GM18520 (cell line): ENCODE measurements around the gene KLF13.

Experiments used
- ATAC-seq: cut with Tn5 transposase; IDR thresholded peaks from one replicate; pipeline ENCODE4 v1.9.1; 2021; ENCODE audit not compliant: unreplicated experiment

Gene KLF13

GRCh38 chr15:31314380-31314779 lies 12.3 kb upstream of the KLF13 start:
- ATAC-seq = no peak

- no peak for ATAC-seq
Measured at GRCh38 chr15:31316135-31316795, 10.4 kb upstream of the KLF13 start.

- no peak for ATAC-seq
Measured at GRCh38 chr15:31317017-31317416, 9.6 kb upstream of the KLF13 start.

GRCh38 chr15:31317421-31318327 lies 9.0 kb upstream of the KLF13 start:
- ATAC-seq = no peak

- ATAC-seq = no peak
Measured at GRCh38 chr15:31318429-31318828, 8.2 kb upstream of the KLF13 start.

GRCh38 chr15:31320022-31320421 lies 6.6 kb upstream of the KLF13 start:
- ATAC-seq = no peak

- ATAC-seq = no peak
Measured at GRCh38 chr15:31321418-31321817, 5.2 kb upstream of the KLF13 start.

- ATAC-seq = no peak
Measured at GRCh38 chr15:31322504-31322903, 4.1 kb upstream of the KLF13 start.

- ATAC-seq = no peak
Measured at GRCh38 chr15:31323627-31324026, 3.0 kb upstream of the KLF13 start.

GRCh38 chr15:31324186-31324585 lies 2.4 kb upstream of the KLF13 start:
- no peak for ATAC-seq

GRCh38 chr15:31324806-31325594 lies 1.6 kb upstream of the KLF13 start:
- no peak for ATAC-seq

- ATAC-seq = peak; percentile 0
Measured at GRCh38 chr15:31325595-31326155, 960 bp upstream of the KLF13 start.

- no peak for ATAC-seq
Measured at GRCh38 chr15:31326875-31327668, 437 bp downstream of the KLF13 start.

- no peak for ATAC-seq
Measured at GRCh38 chr15:31327669-31328427, 1.2 kb downstream of the KLF13 start.

- ATAC-seq = no peak
Measured at GRCh38 chr15:31328428-31328968, 1.9 kb downstream of the KLF13 start.

GRCh38 chr15:31328969-31329639 lies 2.5 kb downstream of the KLF13 start:
- ATAC-seq = no peak

GRCh38 chr15:31329640-31330010 lies 3.0 kb downstream of the KLF13 start:
- ATAC-seq = no peak

- ATAC-seq = no peak
Measured at GRCh38 chr15:31330111-31330785, 3.6 kb downstream of the KLF13 start.
